Kidney (tissue), 2 donors: ENCODE results near the gene OR2L3. TPM values are rescaled to one million over a fixed set of nuclear protein-coding genes. Genes with fewer than 3 reads are reported as not detected.

Experiments used
- polyA plus RNA-seq: library from polyadenylated mRNA; stranded (reverse); fragments of 350-450 nt; fragmentation: Illumina TruSeq; extraction: RNeasy Lipid Tissue Mini Kit (QIAGEN cat#74804); gene quantifications from one replicate; pipeline ENCODE4 v1.2.3, GENCODE V29; 2014; ENCODE audit warnings: low read depth, low replicate concordance; ENCODE audit not compliant: insufficient read depth
- total RNA-seq: library from RNA; stranded (reverse); fragmentation: NEBNext Ultra II Directional; extraction: Animal tissue kit (Norgen Biotek cat#: 25700); gene quantifications from one replicate; pipeline ENCODE4 v1.2.1, GENCODE V29; 2021
- donor health status: DM: yes; HTN: yes; CAD: no.

Gene OR2L3
- total and polyA plus RNA-seq, 2 donors from 2014 or later = not detected

Other genes with a start within 250 kb of the OR2L3 start
- gene OR14A16, start 222.7 kb upstream of the OR2L3 start, total RNA-seq = not detected
- gene OR14A16, start 222.7 kb upstream of the OR2L3 start, polyA plus RNA-seq = not detected
- gene OR11L1, start 204.9 kb upstream of the OR2L3 start, total RNA-seq = not detected
- gene OR11L1, start 204.9 kb upstream of the OR2L3 start, polyA plus RNA-seq = not detected
- 0.50 TPM for gene TRIM58, start 189.6 kb upstream of the OR2L3 start, total RNA-seq
- 0.11 TPM for gene TRIM58, start 189.6 kb upstream of the OR2L3 start, polyA plus RNA-seq
- not detected for gene OR2W3, start 151.2 kb upstream of the OR2L3 start, total RNA-seq
- not detected for gene OR2W3, start 151.2 kb upstream of the OR2L3 start, polyA plus RNA-seq
- gene OR2T8, start 126.6 kb upstream of the OR2L3 start, total RNA-seq = not detected
- gene OR2T8, start 126.6 kb upstream of the OR2L3 start, polyA plus RNA-seq = not detected
- not detected for gene OR2AJ1, start 121.9 kb upstream of the OR2L3 start, total RNA-seq
- gene OR2AJ1, start 121.9 kb upstream of the OR2L3 start, polyA plus RNA-seq = not detected
- gene OR2L8, start 98.0 kb upstream of the OR2L3 start, total RNA-seq = not detected
- gene OR2L8, start 98.0 kb upstream of the OR2L3 start, polyA plus RNA-seq = not detected
- not detected for gene OR2AK2, start 81.6 kb upstream of the OR2L3 start, total RNA-seq
- gene OR2AK2, start 81.6 kb upstream of the OR2L3 start, polyA plus RNA-seq = not detected
- gene OR2L5, start 33.2 kb upstream of the OR2L3 start, total RNA-seq = not detected
- gene OR2L5, start 33.2 kb upstream of the OR2L3 start, polyA plus RNA-seq = not detected
- 0.09 TPM for gene OR2L2, start 16.8 kb upstream of the OR2L3 start, total RNA-seq
- gene OR2L2, start 16.8 kb upstream of the OR2L3 start, polyA plus RNA-seq = not detected
- gene OR2L13, start 48.3 kb downstream of the OR2L3 start, total RNA-seq = not detected
- gene OR2L13, start 48.3 kb downstream of the OR2L3 start, polyA plus RNA-seq = not detected
- gene OR2M5, start 98.3 kb downstream of the OR2L3 start, total RNA-seq = not detected
- gene OR2M5, start 98.3 kb downstream of the OR2L3 start, polyA plus RNA-seq = not detected
- gene OR2M2, start 128.0 kb downstream of the OR2L3 start, total RNA-seq = not detected
- gene OR2M2, start 128.0 kb downstream of the OR2L3 start, polyA plus RNA-seq = not detected
- not detected for gene OR2M3, start 150.4 kb downstream of the OR2L3 start, total RNA-seq
- not detected for gene OR2M3, start 150.4 kb downstream of the OR2L3 start, polyA plus RNA-seq
- gene OR2M4, start 184.6 kb downstream of the OR2L3 start, total RNA-seq = not detected
- gene OR2M4, start 184.6 kb downstream of the OR2L3 start, polyA plus RNA-seq = not detected
- gene OR2T33, start 231.1 kb downstream of the OR2L3 start, total RNA-seq = not detected
- not detected for gene OR2T33, start 231.1 kb downstream of the OR2L3 start, polyA plus RNA-seq